ACC112 (cell line): ENCODE measurements around the gene MMP24OS.
A peak's percentile ranks its signal among the peaks of the same experiment; 100 is the strongest.

ENCODE experiments used
- H2AFZ ChIP-seq: fragments of 200-600 bp; sonication (generic); one replicate; pipeline ENCODE4 v1.6.0; 2017; ENCODE audit warnings: antibody characterized with exemption, low read length; ENCODE audit not compliant: unreplicated experiment
- H3K27ac ChIP-seq: fragments of 200-600 bp; sonication (generic); 2 replicates; pipeline ENCODE4 v1.5.1; 2014; ENCODE audit warnings: low read depth, mild to moderate bottlenecking, antibody characterized with exemption, low read length, moderate library complexity
- H3K27me3 ChIP-seq: fragments of 200-600 bp; sonication (generic); 2 replicates; pipeline ENCODE4 v1.6.1; 2014; ENCODE audit warnings: mild to moderate bottlenecking, antibody characterized with exemption, low read length, moderate library complexity, mixed read lengths; ENCODE audit not compliant: insufficient read depth
- H3K36me3 ChIP-seq: fragments of 200-600 bp; sonication (generic); 2 replicates; pipeline ENCODE4 v1.6.1; 2016; ENCODE audit warnings: mild to moderate bottlenecking, antibody characterized with exemption, low read length, moderate library complexity, mixed read lengths; ENCODE audit not compliant: insufficient read depth
- H3K4me1 ChIP-seq: fragments of 200-600 bp; sonication (generic); one replicate; pipeline ENCODE4 v1.6.1; 2016; ENCODE audit warnings: low read length, mixed read lengths; ENCODE audit not compliant: insufficient read depth, unreplicated experiment, control insufficient read depth
- H3K4me3 ChIP-seq: fragments of 200-600 bp; sonication (generic); 2 replicates; pipeline ENCODE4 v1.5.1; 2014; ENCODE audit warnings: mild to moderate bottlenecking, low read depth, low read length
- H3K79me2 ChIP-seq: fragments of 200-600 bp; sonication (generic); one replicate; pipeline ENCODE4 v1.6.0; 2016; ENCODE audit warnings: low read length; ENCODE audit not compliant: control insufficient read depth, unreplicated experiment, insufficient read depth

The MMP24OS gene

GRCh38 chr20:35283441-35284266, 5.7 kb upstream of the MMP24OS start:
- H2AFZ ChIP-seq, result peak overlapping the region; percentile 95
- peaks cover 11% of the 10 kb centered on the region for H3K4me1 ChIP-seq
- H3K36me3 ChIP-seq, result peaks cover 26% of the 10 kb centered on the region
- H3K27ac ChIP-seq, result peak overlapping the region; percentile 82
- H3K27me3 ChIP-seq, result no peaks in the 10 kb centered on the region
- H3K4me3 ChIP-seq, result peak overlapping the region; percentile 87
- H3K79me2 ChIP-seq, result peaks cover 41% of the 10 kb centered on the region

- Histone ChIP-seq H3K36me3 (peaks cover 29% of the 10 kb centered on the region), H3K79me2 (peaks cover 50% of the 10 kb centered on the region), H3K27ac (no peak overlapping the region), H2AFZ (no peak overlapping the region), H3K27me3 (no peaks in the 10 kb centered on the region), H3K4me3 (no peak overlapping the region), H3K4me1 (peaks cover 13% of the 10 kb centered on the region)
Measured at GRCh38 chr20:35281506-35282101, 3.7 kb upstream of the MMP24OS start.

GRCh38 chr20:35280523-35280922, 2.6 kb upstream of the MMP24OS start:
- Histone ChIP-seq H3K4me3 (no peak overlapping the region), H3K79me2 (peaks cover 61% of the 10 kb centered on the region), H3K27me3 (no peaks in the 10 kb centered on the region), H2AFZ (no peak overlapping the region), H3K4me1 (peaks cover 15% of the 10 kb centered on the region), H3K36me3 (peaks cover 29% of the 10 kb centered on the region), H3K27ac (no peak overlapping the region)

GRCh38 chr20:35279533-35280174, 1.7 kb upstream of the MMP24OS start:
- H3K27ac ChIP-seq, result peak overlapping the region; percentile 54
- no peak overlapping the region for H3K4me3 ChIP-seq
- no peak overlapping the region for H2AFZ ChIP-seq
- H3K36me3 ChIP-seq, result peaks cover 29% of the 10 kb centered on the region
- peaks cover 11% of the 10 kb centered on the region for H3K4me1 ChIP-seq
- H3K79me2 ChIP-seq, result peaks cover 61% of the 10 kb centered on the region
- no peaks in the 10 kb centered on the region for H3K27me3 ChIP-seq

- no peak overlapping the region for H2AFZ ChIP-seq
- peak overlapping the region; percentile 54 for H3K27ac ChIP-seq
- no peak overlapping the region for H3K4me3 ChIP-seq
- peaks cover 11% of the 10 kb centered on the region for H3K4me1 ChIP-seq
- H3K36me3 ChIP-seq, result peaks cover 29% of the 10 kb centered on the region
- peaks cover 56% of the 10 kb centered on the region for H3K79me2 ChIP-seq
- no peaks in the 10 kb centered on the region for H3K27me3 ChIP-seq
Measured at GRCh38 chr20:35279040-35279439, 1.1 kb upstream of the MMP24OS start.

- H3K79me2 ChIP-seq, result peaks cover 38% of the 10 kb centered on the region
- H3K27ac ChIP-seq, result peak overlapping the region; percentile 75
- H3K36me3 ChIP-seq, result peaks cover 24% of the 10 kb centered on the region; the same call in 1 of the 2 replicates
Measured at GRCh38 chr20:35277127-35277526, 795 bp downstream of the MMP24OS start.

GRCh38 chr20:35276408-35276807, 1.5 kb downstream of the MMP24OS start:
- Histone ChIP-seq H3K27me3 (no peaks in the 10 kb centered on the region), H3K27ac (peak overlapping the region; percentile 75), H3K36me3 (peaks cover 24% of the 10 kb centered on the region; the same call in 1 of the 2 replicates), H3K79me2 (peaks cover 32% of the 10 kb centered on the region), H3K4me1 (peaks cover 15% of the 10 kb centered on the region), H3K4me3 (peak overlapping the region; percentile 86), H2AFZ (no peak overlapping the region)

More at GRCh38 chr20:35277127-35277526, 795 bp downstream of the MMP24OS start:
- no peaks in the 10 kb centered on the region for H3K27me3 ChIP-seq
- peaks cover 9% of the 10 kb centered on the region for H3K4me1 ChIP-seq
- H2AFZ ChIP-seq, result no peak overlapping the region
- peak overlapping the region; percentile 86 for H3K4me3 ChIP-seq

- peaks cover 27% of the 10 kb centered on the region for H3K79me2 ChIP-seq
- H3K4me3 ChIP-seq, result no peak overlapping the region
- H2AFZ ChIP-seq, result no peak overlapping the region
- H3K27me3 ChIP-seq, result no peaks in the 10 kb centered on the region
- peaks cover 23% of the 10 kb centered on the region; the same call in 1 of the 2 replicates for H3K36me3 ChIP-seq
- H3K4me1 ChIP-seq, result peaks cover 15% of the 10 kb centered on the region
- H3K27ac ChIP-seq, result no peak overlapping the region
Measured at GRCh38 chr20:35275741-35276251, 2.1 kb downstream of the MMP24OS start.

GRCh38 chr20:35274172-35275092, 3.5 kb downstream of the MMP24OS start:
- Histone ChIP-seq H3K27me3 (no peaks in the 10 kb centered on the region), H3K36me3 (peaks cover 10% of the 10 kb centered on the region; the same call in 1 of the 2 replicates)

More at GRCh38 chr20:35274172-35275092, 3.5 kb downstream of the MMP24OS start:
- H3K4me3 ChIP-seq, result no peak overlapping the region
- H3K4me1 ChIP-seq, result peaks cover 15% of the 10 kb centered on the region
- H3K79me2 ChIP-seq, result peaks cover 19% of the 10 kb centered on the region
- H2AFZ ChIP-seq, result no peak overlapping the region
- H3K27ac ChIP-seq, result no peak overlapping the region
